CD4-positive, alpha-beta T cell treated with Interleukin-17A for 1 hour (primary cell): ENCODE data around the gene PLAC9.
"Not testable (repeated sequence)": the region's sequence is repeated elsewhere in the genome, so short reads cannot be mapped to it uniquely, and the experiment has no call there.

Source experiments
- DNase-seq: peaks from one replicate; pipeline ENCODE4 v3.0.0-alpha.2; 2020

The PLAC9 gene

DNA sequence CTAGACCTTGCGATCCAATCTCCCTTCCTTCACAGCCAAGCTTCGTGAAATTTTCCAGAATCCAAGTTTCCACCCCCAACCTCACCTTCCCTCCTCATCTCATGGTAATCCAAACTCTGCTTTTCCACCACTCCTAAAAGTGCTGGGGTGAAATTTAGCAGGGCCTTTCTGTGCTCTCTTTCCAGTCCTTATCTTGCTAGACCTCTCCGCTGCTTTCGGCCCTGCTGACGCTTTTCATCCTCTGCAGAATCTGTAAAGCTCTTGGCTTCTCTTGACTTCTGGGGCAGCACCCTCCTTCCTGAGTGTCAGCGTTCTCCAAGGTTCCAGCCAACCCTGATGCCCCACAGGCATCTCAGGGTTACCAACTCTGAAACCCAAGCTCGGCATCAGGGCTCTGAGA is 7.7 kb downstream of the PLAC9 start:
- no peak for DNase-seq

DNA sequence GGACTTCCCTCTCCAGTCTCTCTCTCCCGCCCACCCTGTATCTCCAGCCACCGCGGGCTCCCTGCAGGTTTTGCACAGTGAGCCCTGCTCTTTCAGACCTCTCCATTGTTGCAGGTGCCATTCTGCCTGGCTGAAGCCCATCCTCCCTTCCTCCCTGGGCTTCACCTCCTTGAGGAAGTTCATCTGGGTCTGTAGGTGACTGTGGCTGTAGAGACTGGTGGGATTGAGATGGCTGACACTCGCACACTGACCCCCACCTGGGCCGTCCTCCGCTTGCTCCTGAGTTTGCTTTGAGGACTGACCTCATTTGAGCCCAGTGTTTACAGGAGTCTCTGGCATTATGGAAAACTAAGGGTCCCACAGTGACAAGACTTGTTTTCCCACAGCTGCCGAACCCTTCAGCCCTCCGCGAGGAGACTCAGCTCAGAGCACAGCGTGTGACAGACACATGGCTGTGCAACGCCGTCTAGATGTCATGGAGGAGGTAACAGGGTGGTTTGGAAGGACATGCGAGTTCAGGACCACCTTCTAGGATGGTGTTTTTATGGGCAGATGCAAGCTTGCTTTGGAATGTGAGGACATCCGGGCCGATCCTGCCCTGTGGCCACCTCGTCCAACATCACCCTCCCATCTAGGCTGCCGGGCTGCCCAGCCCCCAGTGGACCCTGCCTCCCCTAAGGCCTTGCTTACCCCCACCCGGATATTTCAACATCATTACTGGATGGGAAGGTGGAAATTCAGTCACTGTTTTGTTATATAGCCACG is 9.3 kb downstream of the PLAC9 start:
- DNase-seq: no peak

GRCh38 chr10:80144067-80144695 is 11.7 kb downstream of the PLAC9 start:
- DNase-seq: peak; percentile 6

DNA sequence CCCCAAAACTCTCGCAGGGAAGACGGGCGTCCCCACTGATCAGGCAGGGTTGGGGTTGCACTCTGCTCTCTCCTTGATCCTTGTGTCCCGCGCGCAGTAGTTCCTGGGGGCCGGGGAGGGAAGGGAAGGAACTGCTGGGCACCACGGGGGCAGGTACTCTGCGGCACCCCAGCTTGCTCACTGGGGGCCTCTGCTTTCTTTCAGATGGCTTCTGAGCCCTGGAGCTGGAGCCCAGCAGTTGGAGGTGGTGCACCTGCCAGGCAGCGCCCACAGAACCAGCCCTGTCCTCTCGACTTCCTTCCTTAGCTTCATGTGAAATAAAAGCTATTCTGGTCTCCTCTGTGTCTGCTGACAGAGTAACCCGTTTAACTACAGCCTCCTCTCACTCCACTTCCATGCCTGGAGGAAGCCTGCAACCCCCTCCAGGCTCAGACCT is 12.2 kb downstream of the PLAC9 start:
- DNase-seq: peak; percentile 12

- DNase-seq: not testable (repeated sequence)
Observed at GRCh38 chr10:80145406-80146308, 13.1 kb downstream of the PLAC9 start.

DNA sequence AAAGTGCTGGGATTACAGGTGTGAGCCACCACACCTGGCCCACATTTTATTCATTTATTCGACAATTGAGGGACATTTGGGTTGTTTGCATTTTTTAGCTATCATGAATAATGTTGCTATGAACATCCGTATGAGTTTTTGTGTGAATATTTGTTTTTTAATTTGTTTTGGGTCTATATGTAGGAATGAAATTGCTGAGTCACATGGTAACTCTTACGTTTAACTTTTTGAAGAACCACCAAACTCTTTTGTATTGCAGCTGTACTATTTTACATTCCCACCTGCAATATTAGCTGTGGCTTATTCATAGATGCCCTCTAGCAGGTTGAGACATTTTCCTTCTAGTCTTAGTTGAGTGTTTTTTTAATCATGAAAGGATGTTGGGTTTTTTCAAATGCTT is 14.4 kb downstream of the PLAC9 start:
- DNase-seq: no peak

DNA sequence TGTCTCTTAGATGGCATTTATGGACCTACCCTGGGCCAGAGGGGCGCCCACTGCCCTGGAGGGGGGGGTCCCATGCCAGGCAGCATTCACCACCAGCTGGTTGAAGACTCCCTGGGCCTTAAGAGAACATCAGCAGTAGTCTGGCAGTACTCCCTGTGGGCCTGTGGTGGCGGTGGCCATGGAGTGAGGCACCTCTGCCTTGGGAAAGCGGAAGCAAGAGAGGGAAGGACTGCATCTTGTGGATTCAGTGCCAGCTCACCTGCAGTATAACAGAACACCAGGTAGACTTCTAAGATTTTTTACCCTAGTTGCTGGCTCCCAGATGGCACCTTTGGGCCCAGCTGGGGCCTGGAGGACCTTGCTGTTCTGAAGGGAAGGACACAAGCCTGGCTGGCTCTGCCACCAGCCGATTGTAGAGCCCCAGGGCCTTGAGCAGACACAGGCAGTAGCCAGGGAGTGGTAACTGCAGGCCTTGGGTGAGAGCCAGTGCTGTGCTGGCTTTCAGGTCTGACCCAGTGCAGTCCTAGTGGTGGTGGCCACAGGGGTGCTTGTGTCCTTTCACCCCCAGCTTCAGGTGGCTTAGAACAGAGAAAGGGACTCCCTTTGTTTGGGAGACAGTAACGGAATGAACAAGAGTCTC is 15.8 kb downstream of the PLAC9 start:
- DNase-seq: no peak

- DNase-seq: no peak
Observed at GRCh38 chr10:80149123-80149522, 16.6 kb downstream of the PLAC9 start.

- DNase-seq: no peak
Observed at GRCh38 chr10:80150172-80150571, 17.6 kb downstream of the PLAC9 start.

DNA sequence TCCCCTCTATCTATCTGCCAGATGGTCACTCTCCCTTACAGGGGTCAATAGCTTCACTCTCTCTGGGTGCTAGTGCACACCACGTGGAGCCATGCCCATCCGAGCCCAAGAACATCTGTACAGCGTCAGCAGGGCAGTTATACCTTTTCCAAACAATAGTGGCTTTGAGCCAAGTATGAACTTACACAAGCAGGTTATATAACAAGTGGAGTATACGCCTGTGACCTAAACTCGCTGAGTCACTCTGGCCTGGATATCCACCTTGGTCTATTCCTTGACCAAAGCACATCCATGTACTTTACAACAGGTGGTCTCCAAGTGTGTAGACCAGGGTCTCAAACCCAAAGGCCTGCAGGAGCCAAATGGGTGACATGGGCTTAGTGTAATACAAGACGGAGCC is 20.3 kb downstream of the PLAC9 start:
- DNase-seq: no peak

- no peak for DNase-seq
Observed at GRCh38 chr10:80153460-80153859, 20.9 kb downstream of the PLAC9 start.

DNA sequence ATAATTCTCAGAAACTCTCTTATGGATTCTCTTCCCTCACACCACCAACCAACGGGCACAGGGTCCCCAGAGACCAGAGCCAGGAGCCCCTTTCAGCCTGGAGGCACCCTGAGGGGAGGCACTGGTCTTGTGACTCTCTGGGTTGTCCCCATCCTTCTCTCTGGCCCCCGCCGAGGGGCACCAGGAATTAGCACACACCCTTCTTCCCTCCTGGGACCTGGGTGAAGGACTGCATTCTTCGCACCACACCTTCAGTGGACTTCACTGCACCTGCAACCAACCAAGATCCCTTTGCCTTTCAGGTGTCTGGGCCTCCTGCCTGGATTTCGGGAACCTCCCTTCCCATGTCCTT is 22.1 kb downstream of the PLAC9 start:
- DNase-seq: no peak

GRCh38 chr10:80154978-80155695 is 22.6 kb downstream of the PLAC9 start:
- DNase-seq: no peak

DNA sequence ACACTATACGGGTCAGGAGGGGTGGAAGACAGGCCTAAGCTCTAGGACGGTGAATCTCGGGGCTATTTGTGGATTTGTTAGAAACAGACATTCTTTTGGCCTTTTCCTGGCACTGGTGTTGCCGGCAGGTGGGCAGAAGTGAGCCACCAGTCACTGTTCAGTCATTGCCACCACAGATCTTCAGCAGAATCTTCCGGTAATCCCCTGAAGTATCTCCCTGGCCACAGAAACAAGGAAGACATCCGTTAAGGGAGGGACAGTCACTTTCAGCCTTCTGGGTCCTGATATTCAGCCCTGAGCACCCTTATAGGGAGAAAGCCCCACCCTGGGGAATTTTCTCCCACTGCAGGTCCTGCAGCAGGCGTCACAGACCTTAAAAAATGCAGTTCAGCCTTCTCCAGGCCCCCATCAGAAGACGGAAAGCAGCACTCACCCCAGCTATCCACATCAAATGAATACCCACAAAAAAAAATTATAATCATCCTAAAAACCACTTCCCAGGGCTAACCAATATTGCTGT is 23.2 kb downstream of the PLAC9 start:
- no peak for DNase-seq

DNA sequence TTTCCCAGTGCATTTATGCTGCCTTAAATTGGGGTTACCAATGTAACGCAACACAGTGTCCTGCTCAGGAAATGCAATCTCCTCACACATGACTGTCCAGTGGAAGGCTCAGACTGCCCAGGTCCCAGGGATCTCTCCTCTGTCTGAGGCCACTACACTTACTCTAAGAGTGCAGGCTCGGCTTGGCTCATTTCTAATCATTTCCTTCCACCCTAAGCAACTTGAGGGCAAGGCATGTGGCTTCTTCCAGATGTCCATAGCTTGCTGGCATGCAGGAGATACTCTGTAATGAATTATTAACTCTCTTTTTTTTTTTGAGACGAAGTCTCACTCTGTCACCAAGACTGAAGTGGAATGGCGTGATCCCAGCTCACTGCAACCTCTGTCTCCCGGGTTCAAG is 23.7 kb downstream of the PLAC9 start:
- DNase-seq: no peak

GRCh38 chr10:80157561-80157960 is 25.0 kb downstream of the PLAC9 start:
- no peak for DNase-seq

GRCh38 chr10:80158126-80158525 is 25.6 kb downstream of the PLAC9 start:
- no peak for DNase-seq

DNA sequence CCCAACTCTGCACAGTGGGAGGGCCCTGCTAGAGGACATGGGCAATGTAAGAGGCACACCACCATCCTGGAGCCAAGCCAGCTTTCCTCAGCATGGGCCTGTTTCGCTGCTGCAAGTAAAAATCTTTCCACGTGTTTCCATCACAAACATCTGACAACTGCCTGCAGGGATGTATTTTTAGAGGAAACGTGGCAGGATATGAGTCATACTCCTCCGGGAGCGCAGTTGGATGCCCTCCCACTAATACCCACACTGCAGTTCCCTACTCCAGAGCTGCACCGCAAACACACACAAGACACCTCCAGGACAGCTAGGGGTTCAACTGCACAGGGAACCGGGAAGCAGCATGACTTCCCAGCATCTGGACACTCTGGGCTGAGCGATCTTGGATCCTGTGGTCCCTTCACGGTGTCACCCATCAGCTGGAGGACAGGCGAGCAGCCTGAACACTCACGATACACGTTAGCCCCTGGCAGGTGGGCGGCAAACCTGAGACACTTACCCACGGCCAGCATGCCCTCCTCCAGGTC is 26.1 kb downstream of the PLAC9 start:
- no peak for DNase-seq

GRCh38 chr10:80159166-80159873 is 26.8 kb downstream of the PLAC9 start:
- no peak for DNase-seq

- no peak for DNase-seq
Observed at GRCh38 chr10:80160361-80161320, 28.1 kb downstream of the PLAC9 start.
